H9 (cell line): ENCODE data around the gene PTGFRN. TPM values are rescaled to one million over a fixed set of nuclear protein-coding genes. Genes with fewer than 3 reads are reported as not detected.

Experiments used
- DNase-seq: peaks from one replicate; pipeline ENCODE4 v3.0.0-alpha.2; 2017
- H2AFZ ChIP-seq: one replicate; pipeline ENCODE4 v1.6.1; 2013; ENCODE audit warnings: mild to moderate bottlenecking, low read length, control low read depth, moderate library complexity
- H2AK5ac ChIP-seq: 2 replicates; pipeline ENCODE4 v1.6.1; 2013; ENCODE audit warnings: low read length, control low read depth, mixed read lengths; ENCODE audit not compliant: insufficient read length
- H2BK120ac ChIP-seq: one replicate; pipeline ENCODE4 v1.6.1; 2013; ENCODE audit warnings: low read depth, mild to moderate bottlenecking, low read length, control low read depth, inconsistent platforms; ENCODE audit not compliant: poor library complexity, severe bottlenecking
- H2BK12ac ChIP-seq: 2 replicates; pipeline ENCODE4 v1.6.1; 2013; ENCODE audit warnings: low read length, control low read depth, mixed read lengths, low read depth; ENCODE audit not compliant: insufficient read length
- H2BK15ac ChIP-seq: 2 replicates; pipeline ENCODE4 v1.6.1; 2013; ENCODE audit warnings: low read depth, low read length, control low read depth
- H2BK20ac ChIP-seq: one replicate; pipeline ENCODE4 v1.6.1; 2013; ENCODE audit warnings: low read depth, mild to moderate bottlenecking, low read length, control low read depth, inconsistent platforms; ENCODE audit not compliant: poor library complexity, severe bottlenecking
- H2BK5ac ChIP-seq: 2 replicates; pipeline ENCODE4 v1.6.1; 2013; ENCODE audit warnings: low read length, control low read depth, mixed read lengths; ENCODE audit not compliant: insufficient read length
- H3K14ac ChIP-seq: 2 replicates; pipeline ENCODE4 v1.6.1; 2013; ENCODE audit warnings: low read length, control low read depth; ENCODE audit not compliant: insufficient read depth
- H3K18ac ChIP-seq: 2 replicates; pipeline ENCODE4 v1.6.1; 2013; ENCODE audit warnings: low read depth, mild to moderate bottlenecking, mixed read lengths, low read length, control low read depth; ENCODE audit not compliant: insufficient read length
- H3K23ac ChIP-seq: 2 replicates; pipeline ENCODE4 v1.6.1; 2013; ENCODE audit warnings: low read length, control low read depth, mixed read lengths, low read depth; ENCODE audit not compliant: insufficient read length
- H3K23me2 ChIP-seq: 2 replicates; pipeline ENCODE4 v1.6.1; 2013; ENCODE audit warnings: low read depth, mild to moderate bottlenecking, mixed read lengths, low read length, control low read depth; ENCODE audit not compliant: insufficient read length, poor library complexity, severe bottlenecking
- H3K27ac ChIP-seq: 2 replicates; pipeline ENCODE4 v1.5.1; 2013; ENCODE audit warnings: low read length, control low read depth, mixed read lengths, low read depth; ENCODE audit not compliant: insufficient read length
- H3K27me3 ChIP-seq: 2 replicates; pipeline ENCODE4 v1.6.1; 2013; ENCODE audit warnings: low read length, control low read depth, inconsistent platforms; ENCODE audit not compliant: insufficient read depth
- H3K4ac ChIP-seq: 2 replicates; pipeline ENCODE4 v1.6.1; 2013; ENCODE audit warnings: low read depth, mild to moderate bottlenecking, control low read depth, inconsistent platforms, low read length, moderate library complexity
- H3K4me1 ChIP-seq: 2 replicates; pipeline ENCODE4 v1.6.1; 2013; ENCODE audit warnings: low read length, control low read depth, inconsistent platforms; ENCODE audit not compliant: insufficient read depth
- H3K4me2 ChIP-seq: 2 replicates; pipeline ENCODE4 v1.6.1; 2013; ENCODE audit warnings: low read length, control low read depth, mixed read lengths; ENCODE audit not compliant: insufficient read length, insufficient read depth
- H3K56ac ChIP-seq: 2 replicates; pipeline ENCODE4 v1.6.1; 2013; ENCODE audit warnings: low read depth, mild to moderate bottlenecking, mixed read lengths, low read length, control low read depth; ENCODE audit not compliant: insufficient read length
- H3K79me1 ChIP-seq: 2 replicates; pipeline ENCODE4 v1.6.1; 2013; ENCODE audit warnings: low read depth, mild to moderate bottlenecking, moderate library complexity, low read length, control low read depth, inconsistent platforms; ENCODE audit not compliant: insufficient read depth, poor library complexity, severe bottlenecking
- H3K79me2 ChIP-seq: 2 replicates; pipeline ENCODE4 v1.6.1; 2013; ENCODE audit warnings: low read length, control low read depth, inconsistent platforms; ENCODE audit not compliant: insufficient read depth
- H3K9ac ChIP-seq: 2 replicates; pipeline ENCODE4 v1.6.1; 2013; ENCODE audit warnings: low read length, control low read depth, mixed read lengths; ENCODE audit not compliant: insufficient read length; ENCODE audit errors: extremely low read depth
- H3K9me3 ChIP-seq: one replicate; pipeline ENCODE4 v1.6.1; 2013; ENCODE audit warnings: low read depth, low read length, inconsistent platforms; ENCODE audit not compliant: control insufficient read depth
- H3T11ph ChIP-seq: one replicate; pipeline ENCODE4 v1.6.1; 2013; ENCODE audit warnings: mild to moderate bottlenecking, low read length, control low read depth, inconsistent platforms
- H4K20me1 ChIP-seq: one replicate; pipeline ENCODE4 v1.6.1; 2013; ENCODE audit not compliant: control insufficient read depth, insufficient read length, insufficient read depth
- H4K5ac ChIP-seq: 2 replicates; pipeline ENCODE4 v1.6.1; 2013; ENCODE audit warnings: low read depth, mild to moderate bottlenecking, mixed read lengths, low read length, control low read depth; ENCODE audit not compliant: insufficient read length
- H4K8ac ChIP-seq: replicated peaks from 2 replicates; pipeline ENCODE4 v1.6.1; 2013; ENCODE audit warnings: low read length, control low read depth, mixed read lengths, low read depth; ENCODE audit not compliant: insufficient read length
- H4K91ac ChIP-seq: 2 replicates; pipeline ENCODE4 v1.6.1; 2013; ENCODE audit warnings: low read depth, mild to moderate bottlenecking, moderate library complexity, mixed read lengths, low read length, control low read depth; ENCODE audit not compliant: insufficient read length
- H3K27ac Mint-ChIP-seq, 3 experiments: 2 replicates in 2 of 3; 3 replicates in 1 of 3; pipeline ENCODE4 v1.8.0; 2020 to 2021; ENCODE audit warnings: mixed read lengths in 3 of 3, mild to moderate bottlenecking in 1 of 3, moderate library complexity in 1 of 3
- H3K27me3 Mint-ChIP-seq: 2 replicates; pipeline ENCODE4 v1.8.0; 2021; ENCODE audit warnings: low read depth, mild to moderate bottlenecking, moderate library complexity, mixed read lengths
- H3K36me3 Mint-ChIP-seq, 3 experiments: 2 replicates in 2 of 3; 3 replicates in 1 of 3; pipeline ENCODE4 v1.8.0; 2020 to 2021; ENCODE audit warnings: low read depth in 3 of 3, mixed read lengths in 3 of 3; ENCODE audit not compliant: insufficient read depth in 1 of 3
- H3K4me1 Mint-ChIP-seq, 2 experiments: 2 replicates each; pipeline ENCODE4 v1.8.0; 2020; ENCODE audit warnings: mixed read lengths in 2 of 2
- H3K4me3 Mint-ChIP-seq, 2 experiments: 2 replicates in 1 of 2; 3 replicates in 1 of 2; pipeline ENCODE4 v1.8.0; 2020 to 2021; ENCODE audit warnings: mild to moderate bottlenecking in 2 of 2, mixed read lengths in 2 of 2, moderate library complexity in 1 of 2
- H3K9me3 Mint-ChIP-seq, 2 experiments: 2 replicates in 1 of 2; 3 replicates in 1 of 2; pipeline ENCODE4 v1.8.0; 2020; ENCODE audit warnings: mild to moderate bottlenecking in 2 of 2, mixed read lengths in 2 of 2, moderate library complexity in 1 of 2
- CTCF ChIP-seq: fragments of 200-600 bp; sonication (generic); conservative IDR thresholded peaks from 3 replicates; pipeline ENCODE4 v1.8.0; 2021; ENCODE audit warnings: antibody characterized with exemption, mild to moderate bottlenecking
- WGBS: extraction: QIAGEN DNeasy Blood & Tissue Kit; methylation state at CpG from one replicate; pipeline ENCODE4 v1.1.7; 2013; ENCODE audit warnings: missing lambda C conversion rate, low lambda C conversion rate, mixed read lengths; ENCODE audit not compliant: insufficient read length; ENCODE audit errors: extremely low coverage; 5-methylcytosine and 5-hydroxymethylcytosine counted together
- total RNA-seq: library from RNA; stranded (reverse); gene quantifications from 2 replicates; pipeline ENCODE4 v1.2.1, GENCODE V29; 2021

Gene PTGFRN
- total RNA-seq, 1 experiment from 2014 or later, result 26.3 TPM

- Histone ChIP-seq H3K27me3 (no peaks in the 10 kb centered on the region), H3K79me2 (no peaks in the 10 kb centered on the region), H3K56ac (no peak overlapping the region), H3K23me2 (no peaks in the 10 kb centered on the region), H3K4me2 (no peak overlapping the region), H3K4ac (no peak overlapping the region), H3K23ac (no peak overlapping the region), H2BK5ac (no peak overlapping the region), H3K79me1 (no peaks in the 10 kb centered on the region), H2BK12ac (no peak overlapping the region), H3T11ph (no peak overlapping the region), H2AFZ (no peak overlapping the region), H2AK5ac (no peak overlapping the region), H2BK120ac (no peak overlapping the region), H4K8ac (no peak overlapping the region), H3K9me3 (no peaks in the 10 kb centered on the region), H3K9ac (no peak overlapping the region), H3K14ac (no peak overlapping the region), H4K91ac (no peak overlapping the region), H3K27ac (no peak overlapping the region), H4K5ac (no peak overlapping the region), H3K18ac (no peak overlapping the region), H2BK20ac (no peak overlapping the region), H2BK15ac (no peak overlapping the region), H3K4me1 (peaks cover 5% of the 10 kb centered on the region; the same call in 1 of the 2 replicates), H4K20me1 (peaks cover 2% of the 10 kb centered on the region)
- H3K36me3 Mint-ChIP-seq, result peaks cover 2 to 6% (median 5%) of the 10 kb centered on the region in 3 experiments; a peak in 5 of 7 replicates
- no peaks in the 10 kb centered on the region for H3K27me3 Mint-ChIP-seq
- no peak for TF ChIP-seq CTCF
- no peak overlapping the region for H3K4me3 Mint-ChIP-seq
- no peak overlapping the region for H3K27ac Mint-ChIP-seq
- H3K9me3 Mint-ChIP-seq, result no peaks in the 10 kb centered on the region
- DNase-seq, result no peak
- peaks cover 7 to 10% of the 10 kb centered on the region in 2 experiments; a peak in 3 of 4 replicates for H3K4me1 Mint-ChIP-seq
- WGBS, result no CpG with 5 or more reads among the region's 4 CpGs
Observed at GRCh38 chr1:116958110-116958509, 48.4 kb downstream of the PTGFRN start.
